HepG2 (cell line): ENCODE results near the gene ACOT6. TPM values are rescaled to one million over a fixed set of nuclear protein-coding genes. Genes with fewer than 3 reads are reported as not detected.

ENCODE experiments used
- ATF7-NPFF ChIP-seq: sonication (generic); formaldehyde crosslinking; IDR thresholded peaks from 2 replicates; pipeline ENCODE4 v1.8.1; 2023; ENCODE audit warnings: mild to moderate bottlenecking, low read depth, missing genetic modification reagents, moderate library complexity
- DPF2 ChIP-seq: sonication (generic); formaldehyde crosslinking; IDR thresholded peaks from 2 replicates; pipeline ENCODE4 v1.4.0; 2020; ENCODE audit warnings: mild to moderate bottlenecking, low read depth, missing genetic modification reagents, borderline replicate concordance
- KDM5B ChIP-seq: sonication (generic); formaldehyde crosslinking; IDR thresholded peaks from 2 replicates; pipeline ENCODE4 v1.4.0; 2020; ENCODE audit warnings: missing genetic modification reagents, mild to moderate bottlenecking, borderline replicate concordance
- RELA ChIP-seq: sonication (generic); formaldehyde crosslinking; IDR thresholded peaks from 2 replicates; pipeline ENCODE4 v1.4.0; 2020; ENCODE audit warnings: missing genetic modification reagents
- THAP11 ChIP-seq: IDR thresholded peaks from 2 replicates; pipeline ENCODE4 v1.6.1; 2016; ENCODE audit warnings: missing biosample characterization, missing genetic modification reagents
- ZHX2 ChIP-seq, 2 experiments: sonication (generic) in 1 of 2; formaldehyde crosslinking in 1 of 2; IDR thresholded peaks; 2 replicates each; pipeline versions ENCODE4 v1.6.1 to v1.9.0; 2014 to 2022; ENCODE audit warnings: antibody characterized with exemption in 1 of 2, borderline replicate concordance in 1 of 2, inconsistent platforms in 1 of 2, low read depth in 1 of 2, missing genetic modification reagents in 1 of 2
- ZNF280D ChIP-seq: sonication (generic); formaldehyde crosslinking; IDR thresholded peaks from 2 replicates; pipeline ENCODE4 v1.5.1; 2020; ENCODE audit warnings: mild to moderate bottlenecking, missing genetic modification reagents
- polyA plus RNA-seq, 8 experiments: library from polyadenylated mRNA; depleted of rRNA in 3 of 8; stranded (reverse) in 7 of 8; unstranded in 1 of 8; fragments of >200 nt; fragmentation: Illumina TruSeq in 4 of 8; extraction: Trizol in 4 of 8; gene quantifications; 2 replicates each; pipeline versions ENCODE4 v1.2.1 to v1.2.3, GENCODE V29; 2011 to 2016; ENCODE audit warnings: low read depth in 4 of 8, missing spikeins in 1 of 8, mixed read lengths in 1 of 8; ENCODE audit not compliant: insufficient read depth in 1 of 8
- total RNA-seq, 5 experiments: library from RNA; depleted of rRNA; stranded (reverse); fragments of >200 nt; fragmentation: Illumina TruSeq; extraction: Trizol; gene quantifications; 2 replicates each; pipeline ENCODE4 v1.2.3, GENCODE V29; 2016; ENCODE audit warnings: low read depth in 1 of 5

The ACOT6 gene
- total and polyA plus RNA-seq, 2 of the 13 experiments (the other 11 are each of a cell fraction or from before 2014, with no cell fraction given) = 0.15 to 0.27 TPM

GRCh38 chr14:73660511-73660910, 48.2 kb downstream of the ACOT6 start (continued):
- TF ChIP-seq ZNF280D (CRISPR knock-in tag) = no peak
- no peak for TF ChIP-seq DPF2 (CRISPR knock-in tag)
- no peak for TF ChIP-seq RELA (CRISPR knock-in tag)
- TF ChIP-seq KDM5B = no peak
- no peak for TF ChIP-seq ZHX2 (IDR thresholded peaks at IDR 0.05; ENCODE audit: low read depth)
- TF ChIP-seq ZHX2 (CRISPR knock-in tag; IDR thresholded peaks at IDR 0.05; ENCODE audit: borderline replicate concordance) = no peak
- TF ChIP-seq THAP11 (CRISPR knock-in tag) = no peak
- no peak for TF ChIP-seq ATF7-NPFF (CRISPR knock-in tag)
